SH-SY5Y (cell line): ENCODE measurements around the gene WDHD1.

Source experiments
- GATA2 ChIP-seq: IDR thresholded peaks from 2 replicates; pipeline ENCODE4 v1.6.1; 2011; ENCODE audit warnings: mild to moderate bottlenecking, low read depth, low read length
- GATA3 ChIP-seq: IDR thresholded peaks from 2 replicates; pipeline ENCODE4 v1.6.1; 2011; ENCODE audit warnings: low read depth, mild to moderate bottlenecking, low read length, moderate library complexity

- peak; percentile 97 for TF ChIP-seq GATA3
- peak; percentile 99 for TF ChIP-seq GATA2
These were observed 104.3 kb downstream of the WDHD1 start for GRCh38 chr14:54922598-54922997.
